NCI-H82 treated with DMSO at 0.1 percent for 48 hours (cell line): ENCODE measurements around the gene TCF4.

Source experiments
- DNase-seq: peaks from one replicate; lab custom pipeline; 2025; ENCODE audit not compliant: unreplicated experiment; lab: John Stamatoyannopoulos, UW

The TCF4 gene

GRCh38 chr18:55245211-55245614 lies 342.8 kb downstream of the TCF4 start:
- DNase-seq: no peak

- no peak for DNase-seq
Observed at GRCh38 chr18:55244546-55244945, 343.4 kb downstream of the TCF4 start.

GRCh38 chr18:55243857-55244256 lies 344.1 kb downstream of the TCF4 start:
- DNase-seq: no peak

- DNase-seq: no peak
Observed at GRCh38 chr18:55243255-55243654, 344.7 kb downstream of the TCF4 start.

- no peak for DNase-seq
Observed at GRCh38 chr18:55240978-55241377, 347.0 kb downstream of the TCF4 start.

- DNase-seq: no peak
Observed at GRCh38 chr18:55239740-55240139, 348.3 kb downstream of the TCF4 start.

GRCh38 chr18:55237660-55238059 lies 350.3 kb downstream of the TCF4 start:
- DNase-seq: no peak

GRCh38 chr18:55236150-55236931 lies 351.7 kb downstream of the TCF4 start:
- no peak for DNase-seq

GRCh38 chr18:55235094-55235461 lies 352.9 kb downstream of the TCF4 start:
- no peak for DNase-seq

GRCh38 chr18:55234366-55235093 lies 353.5 kb downstream of the TCF4 start:
- DNase-seq: peak; percentile 67

GRCh38 chr18:55233857-55234256 lies 354.1 kb downstream of the TCF4 start:
- no peak for DNase-seq

- no peak for DNase-seq
Observed at GRCh38 chr18:55232506-55232905, 355.5 kb downstream of the TCF4 start.

GRCh38 chr18:55229682-55230081 lies 358.3 kb downstream of the TCF4 start:
- DNase-seq: no peak

- no peak for DNase-seq
Observed at GRCh38 chr18:55228707-55229106, 359.3 kb downstream of the TCF4 start.

- DNase-seq: no peak
Observed at GRCh38 chr18:55228191-55228590, 359.8 kb downstream of the TCF4 start.

- no peak for DNase-seq
Observed at GRCh38 chr18:55227771-55228170, 360.2 kb downstream of the TCF4 start.

- no peak for DNase-seq
Observed at GRCh38 chr18:55226044-55226443, 361.9 kb downstream of the TCF4 start.

- DNase-seq: no peak
Observed at GRCh38 chr18:55224086-55224625, 363.8 kb downstream of the TCF4 start.

GRCh38 chr18:55221622-55222021 lies 366.4 kb downstream of the TCF4 start:
- no peak for DNase-seq

- no peak for DNase-seq
Observed at GRCh38 chr18:55220523-55220922, 367.5 kb downstream of the TCF4 start.

- no peak for DNase-seq
Observed at GRCh38 chr18:55219823-55220222, 368.2 kb downstream of the TCF4 start.

GRCh38 chr18:55219059-55219458 lies 368.9 kb downstream of the TCF4 start:
- DNase-seq: no peak
